Measurements from ENCODE around the gene RND1.

Gene RND1

DNA sequence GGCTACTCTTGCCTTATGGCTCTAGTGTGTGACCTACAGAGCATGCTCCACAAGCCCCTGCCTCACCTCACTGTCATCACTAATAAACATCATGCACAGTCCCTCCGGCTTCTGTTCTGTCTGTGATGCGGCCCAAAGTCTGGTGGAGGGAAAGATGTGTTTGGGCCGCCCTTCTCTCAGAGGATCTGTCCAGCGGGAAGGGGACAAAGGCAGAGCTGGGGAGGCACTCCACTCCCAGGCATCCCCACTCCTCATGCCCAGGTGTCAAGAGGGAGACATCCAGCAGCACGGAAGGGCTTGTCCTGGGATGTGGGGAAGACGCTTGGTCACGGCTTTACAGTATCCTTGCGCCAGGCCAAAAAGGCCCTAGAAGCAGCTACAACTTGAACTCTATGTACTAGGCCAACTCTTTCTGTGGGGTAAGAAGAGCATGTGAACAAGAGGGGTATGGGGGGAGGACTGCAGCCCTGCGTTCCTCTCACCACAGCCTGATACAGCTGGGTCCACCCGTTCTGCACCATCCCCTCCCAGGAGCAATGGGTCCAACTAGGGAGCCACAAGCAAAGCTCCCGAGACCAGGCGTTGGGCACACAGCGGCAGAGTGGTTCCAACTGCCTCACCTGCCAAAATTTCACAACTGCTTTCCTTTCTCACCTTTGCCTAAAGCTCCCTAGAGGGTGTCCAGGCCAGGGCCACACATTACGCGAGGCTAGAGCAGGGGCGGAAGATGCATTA, 36.7 kb downstream of the RND1 start:
- Histone ChIP-seq H3K4me3 (ENCODE audit: low read depth, low read length) (no peak overlapping the region), H3K36me3 (peaks cover 96% of the 10 kb centered on the region), H3K27me3 (ENCODE audit: insufficient read depth, low read depth, severe bottlenecking) (no peaks in the 10 kb centered on the region), H3K9me3 (ENCODE audit: severe bottlenecking) (no peaks in the 10 kb centered on the region), H3K27ac (no peak overlapping the region)
- no peak for DNase-seq
- TF ChIP-seq, protein P1, sequence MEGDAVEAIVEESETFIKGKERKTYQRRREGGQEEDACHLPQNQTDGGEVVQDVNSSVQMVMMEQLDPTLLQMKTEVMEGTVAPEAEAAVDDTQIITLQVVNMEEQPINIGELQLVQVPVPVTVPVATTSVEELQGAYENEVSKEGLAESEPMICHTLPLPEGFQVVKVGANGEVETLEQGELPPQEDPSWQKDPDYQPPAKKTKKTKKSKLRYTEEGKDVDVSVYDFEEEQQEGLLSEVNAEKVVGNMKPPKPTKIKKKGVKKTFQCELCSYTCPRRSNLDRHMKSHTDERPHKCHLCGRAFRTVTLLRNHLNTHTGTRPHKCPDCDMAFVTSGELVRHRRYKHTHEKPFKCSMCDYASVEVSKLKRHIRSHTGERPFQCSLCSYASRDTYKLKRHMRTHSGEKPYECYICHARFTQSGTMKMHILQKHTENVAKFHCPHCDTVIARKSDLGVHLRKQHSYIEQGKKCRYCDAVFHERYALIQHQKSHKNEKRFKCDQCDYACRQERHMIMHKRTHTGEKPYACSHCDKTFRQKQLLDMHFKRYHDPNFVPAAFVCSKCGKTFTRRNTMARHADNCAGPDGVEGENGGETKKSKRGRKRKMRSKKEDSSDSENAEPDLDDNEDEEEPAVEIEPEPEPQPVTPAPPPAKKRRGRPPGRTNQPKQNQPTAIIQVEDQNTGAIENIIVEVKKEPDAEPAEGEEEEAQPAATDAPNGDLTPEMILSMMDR (IDR thresholded peaks at IDR 0.05; ENCODE audit: low read depth, low read length), result no peak

DNA sequence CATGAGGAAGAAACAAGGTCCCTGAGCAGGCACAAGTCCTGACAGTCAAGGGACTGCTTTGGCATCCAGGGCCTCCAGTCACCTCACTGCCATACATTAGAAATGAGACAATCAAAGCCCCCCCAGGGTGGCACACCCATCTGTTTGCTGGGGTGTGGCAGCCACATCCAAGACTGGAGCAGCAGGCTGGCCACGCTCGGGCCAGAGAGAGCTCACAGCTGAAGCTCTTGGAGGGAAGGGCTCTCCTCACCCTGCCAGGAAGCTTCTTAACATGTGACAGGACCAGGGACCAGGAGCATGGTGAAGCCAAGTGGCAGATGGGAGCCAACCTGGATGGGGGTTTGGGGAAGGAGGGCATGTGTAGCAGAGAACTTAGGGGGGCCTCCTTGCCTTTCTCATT, 37.4 kb downstream of the RND1 start:
- TF ChIP-seq, protein P1 (IDR thresholded peaks at IDR 0.05; ENCODE audit: low read depth, low read length), result no peak
- no peak overlapping the region for H3K27ac ChIP-seq
- H3K36me3 ChIP-seq, result peaks cover 96% of the 10 kb centered on the region
- H3K27me3 ChIP-seq (ENCODE audit: insufficient read depth, low read depth, severe bottlenecking), result no peaks in the 10 kb centered on the region
- no peaks in the 10 kb centered on the region for H3K9me3 ChIP-seq (ENCODE audit: severe bottlenecking)
- H3K4me3 ChIP-seq (ENCODE audit: low read depth, low read length), result no peak overlapping the region
- no peak for DNase-seq

DNA sequence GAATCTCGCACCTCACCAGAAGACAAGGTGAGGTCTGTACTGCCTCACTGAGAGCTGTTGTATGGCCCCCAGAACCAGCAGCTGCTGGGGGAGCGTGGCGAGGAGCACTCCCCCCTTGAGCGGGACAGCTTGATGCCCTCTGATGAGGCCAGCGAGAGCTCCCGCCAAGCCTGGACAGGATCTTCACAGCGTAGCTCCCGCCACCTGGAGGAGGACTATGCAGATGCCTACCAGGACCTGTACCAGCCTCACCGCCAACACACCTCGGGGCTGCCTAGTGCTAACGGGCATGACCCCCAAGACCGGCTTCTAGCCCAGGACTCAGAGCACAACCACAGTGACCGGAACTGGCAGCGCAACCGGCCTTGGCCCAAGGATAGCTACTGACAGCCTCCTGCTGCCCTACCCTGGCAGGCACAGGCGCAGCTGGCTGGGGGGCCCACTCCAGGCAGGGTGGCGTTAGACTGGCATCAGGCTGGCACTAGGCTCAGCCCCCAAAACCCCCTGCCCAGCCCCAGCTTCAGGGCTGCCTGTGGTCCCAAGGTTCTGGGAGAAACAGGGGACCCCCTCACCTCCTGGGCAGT, 38.1 kb downstream of the RND1 start:
- no peak for DNase-seq
- Histone ChIP-seq H3K9me3 (ENCODE audit: severe bottlenecking) (no peaks in the 10 kb centered on the region), H3K4me3 (ENCODE audit: low read depth, low read length) (no peak overlapping the region), H3K27ac (no peak overlapping the region), H3K36me3 (peaks cover 96% of the 10 kb centered on the region), H3K27me3 (ENCODE audit: insufficient read depth, low read depth, severe bottlenecking) (no peaks in the 10 kb centered on the region)
- TF ChIP-seq, protein P1 (IDR thresholded peaks at IDR 0.05; ENCODE audit: low read depth, low read length), result no peak

DNA sequence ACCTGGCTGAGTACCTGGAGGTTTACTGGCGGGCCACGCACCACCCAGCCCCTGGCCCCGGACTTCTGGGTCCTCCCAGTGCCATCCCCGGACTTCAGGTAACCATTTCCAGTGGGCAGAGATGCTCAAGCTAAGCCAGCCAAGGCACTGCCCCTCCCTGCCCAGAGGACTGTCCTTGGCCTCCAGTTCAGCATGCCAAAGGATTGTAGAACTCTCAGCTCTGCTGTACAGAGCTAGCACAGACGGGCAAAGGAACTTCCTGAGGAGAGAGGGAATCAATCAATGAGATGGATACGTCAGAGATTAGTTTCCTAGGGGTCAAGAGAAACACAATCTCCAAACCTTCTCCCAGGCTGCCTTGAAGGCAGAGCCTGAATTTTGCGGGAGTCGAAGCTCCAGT, 38.6 kb downstream of the RND1 start:
- no peaks in the 10 kb centered on the region for H3K9me3 ChIP-seq (ENCODE audit: severe bottlenecking)
- H3K36me3 ChIP-seq, result peaks cover 90% of the 10 kb centered on the region

DNA sequence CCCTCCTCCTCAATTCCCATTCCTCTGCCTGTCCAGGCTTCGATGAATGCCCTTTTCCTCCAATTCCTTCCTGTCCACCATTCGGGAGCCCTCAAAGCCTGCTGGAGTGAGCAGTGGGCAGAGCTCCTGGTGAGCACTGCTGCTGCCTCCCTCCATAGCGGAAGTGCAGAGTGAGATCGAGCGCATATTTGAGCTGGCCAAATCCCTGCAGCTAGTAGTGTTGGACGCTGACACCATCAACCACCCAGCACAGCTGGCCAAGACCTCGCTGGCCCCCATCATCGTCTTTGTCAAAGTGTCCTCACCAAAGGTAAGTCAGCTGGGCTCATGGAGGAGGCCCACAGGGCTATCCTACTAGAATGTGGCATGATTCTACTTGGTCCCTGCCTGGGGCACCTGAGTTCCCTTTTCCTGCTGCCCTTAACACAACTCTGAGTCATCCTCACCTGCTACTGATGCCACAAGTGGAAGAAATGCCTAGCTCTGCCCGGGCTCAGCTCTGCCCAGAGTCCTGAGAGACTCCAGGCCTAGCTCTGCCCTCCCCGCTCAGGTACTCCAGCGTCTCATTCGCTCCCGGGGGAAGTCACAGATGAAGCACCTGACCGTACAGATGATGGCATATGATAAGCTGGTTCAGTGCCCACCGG, 39.3 kb downstream of the RND1 start:
- Histone ChIP-seq H3K27ac (no peak overlapping the region), H3K4me3 (ENCODE audit: low read depth, low read length) (no peak overlapping the region), H3K36me3 (peaks cover 83% of the 10 kb centered on the region), H3K9me3 (ENCODE audit: severe bottlenecking) (no peaks in the 10 kb centered on the region), H3K27me3 (ENCODE audit: insufficient read depth, low read depth, severe bottlenecking) (no peaks in the 10 kb centered on the region)
- no peak for DNase-seq
- TF ChIP-seq, protein P1 (IDR thresholded peaks at IDR 0.05; ENCODE audit: low read depth, low read length), result no peak

More for the DNA sequence above, 38.6 kb downstream of the RND1 start:
- DNase-seq, result no peak
- H3K27ac ChIP-seq, result no peak overlapping the region
- H3K27me3 ChIP-seq (ENCODE audit: insufficient read depth, low read depth, severe bottlenecking), result no peaks in the 10 kb centered on the region
- no peak overlapping the region for H3K4me3 ChIP-seq (ENCODE audit: low read depth, low read length)
- TF ChIP-seq, protein P1 (IDR thresholded peaks at IDR 0.05; ENCODE audit: low read depth, low read length), result no peak
